Measurements from ENCODE around the gene TRIM33.

DNA sequence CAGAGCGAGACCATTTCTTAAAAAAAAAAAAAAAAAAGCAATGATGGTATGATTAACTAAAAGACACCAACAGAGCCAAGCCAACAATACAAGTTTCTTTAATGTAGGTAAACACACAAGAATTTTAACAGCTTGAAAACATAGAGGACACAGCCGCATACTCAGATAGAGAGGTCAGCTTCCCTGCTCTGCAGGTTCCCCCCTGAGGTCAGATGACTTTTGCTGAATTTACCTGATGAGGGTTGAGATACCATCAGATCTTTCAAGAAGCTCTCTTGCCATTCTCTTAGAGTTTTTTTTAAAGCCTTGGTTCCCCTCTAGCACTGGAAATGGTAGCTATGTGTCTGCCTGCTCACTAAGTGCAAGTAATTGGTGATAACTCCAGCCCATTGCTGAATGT, 39.3 kb upstream of the TRIM33 start:
- TF ChIP-seq CTCF (conservative IDR thresholded peaks at IDR 0.05) (no peak), ZFX (IDR thresholded peaks at IDR 0.05) (no peak)
